Hematopoietic multipotent progenitor cell treated with erythropoietin and hydrocortisone succinate and interleukin-3 and kit ligand, for 17 days (in vitro differentiated cells): Measurements from ENCODE around the gene TAF1D.

ENCODE experiments used
- DNase-seq: peaks from one replicate; pipeline ENCODE4 v3.0.0-alpha.2; 2015; ENCODE audit warnings: low spot score

TAF1D gene

DNA sequence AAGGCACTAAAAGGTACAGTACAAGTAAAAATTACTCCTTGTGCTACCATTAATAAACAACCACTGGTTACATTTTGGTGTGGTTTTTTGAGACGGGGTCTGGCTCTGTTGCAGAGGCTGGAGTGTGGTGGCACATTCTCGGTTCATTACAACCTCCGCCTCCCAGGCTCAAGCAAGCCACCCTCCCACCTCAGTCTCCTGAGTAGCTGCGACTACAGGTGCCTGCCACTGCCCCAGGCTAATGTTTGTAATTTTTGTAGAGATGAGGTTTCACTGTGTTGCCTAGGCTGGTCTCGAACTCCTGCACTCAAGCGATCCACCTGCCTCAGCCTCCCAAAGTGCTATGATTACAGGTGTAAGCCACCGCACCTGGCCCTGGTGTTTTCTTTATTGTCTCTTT, 20.8 kb downstream of the TAF1D start:
- DNase-seq = no peak

- DNase-seq = no peak
These were observed 22.0 kb downstream of the TAF1D start for GRCh38 chr11:93719310-93719709.

GRCh38 chr11:93718057-93718563, 23.2 kb downstream of the TAF1D start:
- DNase-seq = no peak

GRCh38 chr11:93717501-93717900, 23.8 kb downstream of the TAF1D start:
- no peak for DNase-seq

DNA sequence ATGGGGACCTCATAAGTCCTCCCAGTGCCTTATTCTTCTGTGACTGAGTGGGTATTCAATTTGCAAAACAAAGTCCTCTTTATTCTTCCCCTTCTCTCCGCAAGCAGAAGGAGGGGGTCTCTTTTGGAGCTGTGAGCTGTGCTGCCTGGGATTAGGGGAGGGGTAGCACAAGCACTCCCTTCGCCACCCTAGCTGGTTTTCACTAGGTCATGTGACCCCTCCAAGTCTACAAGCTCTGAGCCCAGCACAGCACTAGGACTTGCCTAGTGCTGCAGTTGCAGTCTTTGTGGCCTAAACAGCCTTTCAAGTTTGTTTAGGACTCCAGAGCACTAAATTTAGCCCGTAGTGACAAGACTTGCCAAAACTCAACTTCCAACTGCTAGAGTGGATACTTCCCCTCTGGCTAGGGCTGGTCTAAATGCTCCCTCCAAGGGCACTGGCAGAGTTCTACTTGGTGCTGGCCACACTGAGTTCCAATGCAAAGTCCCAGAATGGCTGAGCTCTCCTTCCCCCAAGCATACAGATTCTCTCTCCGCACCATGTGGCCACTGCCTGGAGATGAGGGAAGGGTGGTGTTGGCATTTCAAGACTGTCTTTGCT, 25.4 kb downstream of the TAF1D start:
- no peak for DNase-seq

DNA sequence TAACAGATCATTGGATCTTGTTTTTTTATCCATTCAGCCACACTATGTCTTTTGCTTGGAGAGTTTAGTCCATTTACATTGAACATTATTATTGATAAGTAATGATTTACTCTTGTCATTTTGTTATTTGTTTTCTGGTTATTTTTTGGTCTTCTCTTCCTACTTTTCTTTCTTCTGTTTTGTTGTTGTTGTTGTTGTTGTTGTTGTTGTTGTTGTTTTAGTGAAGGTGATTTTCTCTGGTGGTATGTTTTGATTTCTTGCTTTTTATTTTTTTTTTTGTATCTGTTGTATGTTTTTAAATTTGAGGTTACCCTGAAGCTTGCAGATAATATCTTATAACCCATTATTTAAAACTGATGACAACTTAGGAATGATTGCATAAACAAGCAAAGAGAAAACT, 28.6 kb downstream of the TAF1D start:
- no peak for DNase-seq

DNA sequence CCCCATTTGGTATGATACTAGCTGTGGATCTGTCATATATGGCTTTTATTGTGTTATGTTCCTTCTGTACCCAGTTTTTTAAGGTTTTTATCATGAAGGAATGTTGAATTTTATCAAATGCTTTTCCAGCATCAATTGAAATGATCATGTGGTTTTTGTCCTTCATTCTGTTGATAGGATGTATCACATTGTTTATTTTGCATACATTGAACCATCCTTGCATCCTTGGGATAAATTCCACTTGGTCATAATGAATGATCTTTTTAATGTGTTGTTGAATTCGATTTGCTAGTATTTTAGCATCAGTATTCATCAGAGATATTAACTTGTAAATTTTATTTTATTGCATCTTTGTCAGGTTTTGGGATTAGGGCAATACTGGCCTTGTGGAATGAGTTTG, 31.1 kb downstream of the TAF1D start:
- DNase-seq = no peak

DNA sequence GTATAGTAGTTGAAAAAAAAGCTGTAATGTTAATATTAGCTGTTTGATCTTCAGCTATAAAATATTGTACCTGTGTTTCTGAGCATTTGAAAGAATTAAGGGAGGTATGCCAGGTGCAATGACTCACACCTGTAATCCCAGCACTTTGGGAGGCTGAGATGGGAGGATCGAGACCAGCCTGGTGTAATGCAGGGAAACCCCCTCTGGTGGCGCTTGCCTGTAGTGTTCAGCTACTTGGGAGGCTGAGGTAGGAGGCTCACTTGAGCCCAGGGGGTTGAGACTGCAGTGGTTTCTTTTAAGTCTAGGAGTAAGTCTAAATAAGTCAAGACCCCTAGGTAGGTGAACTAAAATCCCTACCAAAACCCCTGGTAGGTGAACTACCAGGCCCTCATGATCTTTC, 37.1 kb downstream of the TAF1D start:
- DNase-seq = peak; percentile 11

GRCh38 chr11:93700830-93701229, 40.5 kb downstream of the TAF1D start:
- DNase-seq = no peak

DNA sequence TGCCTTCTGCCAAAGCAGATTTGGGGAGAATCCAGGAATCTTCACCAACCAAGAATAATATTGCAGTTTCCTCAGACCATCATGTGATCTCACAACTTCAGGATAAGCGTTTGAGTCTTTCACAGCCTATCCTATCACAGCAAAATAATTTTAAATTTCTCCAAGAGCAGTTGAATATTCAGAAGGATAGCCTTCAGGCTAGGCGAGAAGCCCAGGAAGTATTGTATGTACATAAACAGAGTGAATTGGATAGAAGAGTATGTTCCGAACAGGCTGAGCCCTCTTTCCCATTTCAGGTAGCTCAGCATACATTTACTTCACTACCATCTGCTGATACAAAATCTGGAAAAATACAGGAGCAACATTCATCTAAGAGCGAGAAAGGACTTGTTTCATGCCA, 43.7 kb downstream of the TAF1D start:
- no peak for DNase-seq

GRCh38 chr11:93694557-93694956, 46.7 kb downstream of the TAF1D start:
- no peak for DNase-seq

DNA sequence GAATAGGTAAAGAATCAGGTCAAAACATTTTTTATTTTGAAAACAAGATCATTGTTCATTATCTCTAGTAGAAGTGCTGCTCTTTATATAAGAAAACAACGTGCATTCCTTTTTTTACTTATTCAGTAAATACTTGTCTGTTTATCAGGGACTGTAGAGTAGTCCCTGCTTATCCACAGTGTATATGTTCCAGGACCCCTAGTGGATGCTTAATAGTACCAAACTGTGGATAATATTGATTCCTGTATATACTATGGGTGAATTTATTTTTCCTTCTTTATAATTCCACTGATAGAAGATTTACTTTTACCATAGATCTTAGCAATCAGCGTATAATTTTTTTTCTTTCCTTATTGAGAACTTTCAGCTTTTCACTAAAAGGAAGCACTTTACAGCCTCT, 47.2 kb downstream of the TAF1D start:
- DNase-seq = no peak

- no peak for DNase-seq
These were observed 52.1 kb downstream of the TAF1D start for GRCh38 chr11:93689240-93689639.

DNA sequence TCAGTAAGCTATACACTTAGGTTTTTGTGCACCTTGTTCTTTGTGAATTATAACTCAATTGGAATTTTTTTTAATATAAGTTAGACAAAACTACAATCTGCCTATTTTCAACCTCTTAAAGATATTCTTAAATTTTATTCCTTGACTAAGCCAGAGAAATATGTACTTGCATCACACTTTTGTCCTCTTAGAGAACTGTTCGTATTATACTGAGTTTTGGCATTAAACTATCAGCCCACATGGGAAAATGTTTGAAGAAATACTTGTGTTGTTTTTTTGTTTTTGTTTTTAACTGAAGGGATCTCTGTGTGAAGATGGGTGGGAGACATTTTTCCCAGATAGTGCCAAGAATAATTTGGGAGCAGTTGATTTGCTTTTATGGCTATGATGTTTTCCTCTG, 54.5 kb downstream of the TAF1D start:
- no peak for DNase-seq

- DNase-seq = no peak
These were observed 55.1 kb downstream of the TAF1D start for GRCh38 chr11:93686226-93686625.
